CD14-positive monocyte (primary cell): ENCODE results near the gene HMX2. TPM values are rescaled to one million over a fixed set of nuclear protein-coding genes. Genes with fewer than 3 reads are reported as not detected.
A peak's percentile ranks its signal among the peaks of the same experiment; 100 is the strongest.

Source experiments
- DNase-seq, 3 donors: peaks; one replicate each; pipeline ENCODE4 v3.0.0-alpha.2; 2011 to 2022
- H2AFZ ChIP-seq: 2 replicates; pipeline ENCODE4 v1.6.0; 2012; ENCODE audit warnings: mild to moderate bottlenecking, low read depth, low read length, inconsistent platforms; ENCODE audit not compliant: insufficient read depth, poor library complexity, severe bottlenecking
- H3K27ac ChIP-seq, 2 donors: 1 replicate in 1 of 2; 2 replicates in 1 of 2; pipeline ENCODE4 v1.5.1; 2012 to 2013; ENCODE audit warnings: low read length in 2 of 2, control low read depth in 1 of 2, inconsistent platforms in 1 of 2, low read depth in 1 of 2, mild to moderate bottlenecking in 1 of 2
- H3K27me3 ChIP-seq, 2 donors: one replicate each; pipeline versions ENCODE4 v1.6.0 to v1.6.1; 2011 to 2013; ENCODE audit warnings: low read length in 2 of 2; ENCODE audit not compliant: control insufficient read depth in 2 of 2, insufficient read depth in 2 of 2
- H3K36me3 ChIP-seq, 2 donors: replicated peaks in 1 of 2; 1 replicate in 1 of 2; 2 replicates in 1 of 2; pipeline versions ENCODE4 v1.5.1 to v1.6.1; 2012 to 2013; ENCODE audit warnings: low read length in 2 of 2, control low read depth in 1 of 2, inconsistent platforms in 1 of 2, mild to moderate bottlenecking in 1 of 2; ENCODE audit not compliant: insufficient read depth in 2 of 2, control insufficient read depth in 1 of 2
- H3K4me1 ChIP-seq, 2 donors: 1 replicate in 1 of 2; 2 replicates in 1 of 2; pipeline versions ENCODE4 v1.5.1 to v1.6.1; 2012 to 2013; ENCODE audit warnings: low read length in 2 of 2, control low read depth in 1 of 2, inconsistent platforms in 1 of 2, mild to moderate bottlenecking in 1 of 2, moderate library complexity in 1 of 2; ENCODE audit not compliant: insufficient read depth in 2 of 2, control insufficient read depth in 1 of 2
- H3K4me2 ChIP-seq: replicated peaks from 2 replicates; pipeline ENCODE3; 2012; ENCODE audit warnings: low read length, moderate library complexity, mild to moderate bottlenecking; ENCODE audit not compliant: poor library complexity, severe bottlenecking; ENCODE audit errors: extremely low read depth
- H3K4me3 ChIP-seq, 3 experiments: fragments of 200-600 bp in 1 of 3; sonication (generic) in 1 of 3; replicated peaks in 1 of 3; 1 replicate in 2 of 3; 2 replicates in 1 of 3; pipeline ENCODE4 v1.5.1; 2011 to 2013; ENCODE audit warnings: low read length in 3 of 3, mild to moderate bottlenecking in 3 of 3, control low read depth in 2 of 3, low read depth in 2 of 3, inconsistent platforms in 1 of 3, moderate library complexity in 1 of 3
- H3K79me2 ChIP-seq: 2 replicates; pipeline ENCODE4 v1.6.0; 2012; ENCODE audit warnings: mild to moderate bottlenecking, control low read depth, inconsistent platforms, low read length, moderate library complexity; ENCODE audit not compliant: insufficient read depth
- H3K9ac ChIP-seq: 2 replicates; pipeline ENCODE4 v1.6.0; 2017; ENCODE audit warnings: low read length, mild to moderate bottlenecking; ENCODE audit not compliant: insufficient read depth, poor library complexity, severe bottlenecking
- H3K9me3 ChIP-seq, 2 donors: replicated peaks in 1 of 2; 1 replicate in 1 of 2; 2 replicates in 1 of 2; pipeline versions ENCODE4 v1.5.1 to v1.6.1; 2012 to 2013; ENCODE audit warnings: low read length in 2 of 2, control low read depth in 1 of 2; ENCODE audit not compliant: control insufficient read depth in 1 of 2, insufficient read depth in 1 of 2
- H4K20me1 ChIP-seq: 2 replicates; pipeline ENCODE4 v1.6.0; 2012; ENCODE audit warnings: mild to moderate bottlenecking, low read length, control low read depth, moderate library complexity; ENCODE audit not compliant: insufficient read depth
- H3K27ac Mint-ChIP-seq, 7 donors: one replicate each; pipeline ENCODE4 v1.8.0; 2020; ENCODE audit warnings: mild to moderate bottlenecking in 7 of 7, mixed read lengths in 7 of 7, moderate library complexity in 6 of 7, inconsistent platforms in 2 of 7
- H3K27me3 Mint-ChIP-seq, 3 donors: one replicate each; pipeline ENCODE4 v1.8.0; 2021 to 2022; ENCODE audit warnings: low read depth in 3 of 3, mild to moderate bottlenecking in 3 of 3, mixed read lengths in 3 of 3, moderate library complexity in 3 of 3, inconsistent platforms in 1 of 3
- H3K36me3 Mint-ChIP-seq, 2 donors: one replicate each; pipeline ENCODE4 v1.8.0; 2020; ENCODE audit warnings: mixed read lengths in 2 of 2, inconsistent platforms in 1 of 2, mild to moderate bottlenecking in 1 of 2
- H3K4me1 Mint-ChIP-seq: one replicate; pipeline ENCODE4 v1.8.0; 2020; ENCODE audit warnings: mild to moderate bottlenecking, mixed read lengths
- H3K4me3 Mint-ChIP-seq, 2 donors: one replicate each; pipeline ENCODE4 v1.8.0; 2020; ENCODE audit warnings: mild to moderate bottlenecking in 2 of 2, mixed read lengths in 2 of 2, moderate library complexity in 1 of 2
- H3K9me3 Mint-ChIP-seq, 7 donors: one replicate each; pipeline ENCODE4 v1.8.0; 2020 to 2022; ENCODE audit warnings: mixed read lengths in 7 of 7, mild to moderate bottlenecking in 6 of 7, moderate library complexity in 6 of 7, inconsistent platforms in 2 of 7
- WGBS: methylation state at CpG from one replicate; pipeline ENCODE4 v1.1.5; 2013; ENCODE audit warnings: missing lambda C conversion rate; ENCODE audit not compliant: insufficient coverage; 5-methylcytosine and 5-hydroxymethylcytosine counted together
- intact Hi-C, 2 donors: fragments of 100-400 bp; cut with micrococcal nuclease; formaldehyde crosslinking; loops; one replicate each; pipeline versions ENCODE4 v1.15.0 to v1.15.1; 2023
- polyA plus RNA-seq, 3 donors: library from polyadenylated mRNA; depleted of rRNA in 1 of 3; unstranded in 2 of 3; stranded (reverse) in 1 of 3; fragments of 300-500 nt in 2 of 3; fragments of >200 nt in 1 of 3; fragmentation: Illumina TruSeq in 2 of 3; gene quantifications; 1 replicate in 2 of 3; 2 replicates in 1 of 3; pipeline ENCODE4 v1.2.3, GENCODE V29; 2012 to 2021
- TF ChIP-seq, protein P1 (sequence below): fragments of 200-600 bp; IDR thresholded peaks from one replicate; pipeline ENCODE4 v1.8.0; 2022; ENCODE audit warnings: antibody characterized with exemption, mild to moderate bottlenecking

Gene HMX2
- polyA plus RNA-seq, 3 donors = not detected

- TF ChIP-seq, protein P1, sequence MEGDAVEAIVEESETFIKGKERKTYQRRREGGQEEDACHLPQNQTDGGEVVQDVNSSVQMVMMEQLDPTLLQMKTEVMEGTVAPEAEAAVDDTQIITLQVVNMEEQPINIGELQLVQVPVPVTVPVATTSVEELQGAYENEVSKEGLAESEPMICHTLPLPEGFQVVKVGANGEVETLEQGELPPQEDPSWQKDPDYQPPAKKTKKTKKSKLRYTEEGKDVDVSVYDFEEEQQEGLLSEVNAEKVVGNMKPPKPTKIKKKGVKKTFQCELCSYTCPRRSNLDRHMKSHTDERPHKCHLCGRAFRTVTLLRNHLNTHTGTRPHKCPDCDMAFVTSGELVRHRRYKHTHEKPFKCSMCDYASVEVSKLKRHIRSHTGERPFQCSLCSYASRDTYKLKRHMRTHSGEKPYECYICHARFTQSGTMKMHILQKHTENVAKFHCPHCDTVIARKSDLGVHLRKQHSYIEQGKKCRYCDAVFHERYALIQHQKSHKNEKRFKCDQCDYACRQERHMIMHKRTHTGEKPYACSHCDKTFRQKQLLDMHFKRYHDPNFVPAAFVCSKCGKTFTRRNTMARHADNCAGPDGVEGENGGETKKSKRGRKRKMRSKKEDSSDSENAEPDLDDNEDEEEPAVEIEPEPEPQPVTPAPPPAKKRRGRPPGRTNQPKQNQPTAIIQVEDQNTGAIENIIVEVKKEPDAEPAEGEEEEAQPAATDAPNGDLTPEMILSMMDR = no peak
- Histone ChIP-seq H3K79me2 (peaks cover 5% of the 10 kb centered on the region), H2AFZ (peak overlapping the region; percentile 76), H3K4me3 (peak overlapping the region in 2 of 3 experiments; percentile 21 to 74), H3K9ac (no peak overlapping the region), H3K27ac (no peak overlapping the region), H3K9me3 (peaks cover 3 to 60% of the 10 kb centered on the region in 2 donors), H4K20me1 (peaks cover 1% of the 10 kb centered on the region), H3K36me3 (no peaks in the 10 kb centered on the region), H3K27me3 (peaks cover 76 to 89% of the 10 kb centered on the region in 2 donors), H3K4me2 (peak overlapping the region; percentile 79), H3K4me1 (peaks cover 33 to 45% of the 10 kb centered on the region in 2 donors)
- peak overlapping the region; percentile 75 to 92 for H3K4me3 Mint-ChIP-seq
- H3K36me3 Mint-ChIP-seq = peaks cover 7 to 12% of the 10 kb centered on the region in 2 donors
- H3K27ac Mint-ChIP-seq = no peak overlapping the region
- peaks cover 79 to 88% (median 85%) of the 10 kb centered on the region in 3 donors for H3K27me3 Mint-ChIP-seq
- H3K9me3 Mint-ChIP-seq = peaks cover 0 to 26% (median 11%) of the 10 kb centered on the region in 7 donors
- intact Hi-C loops = loop anchor here (5.0 to 10.0 kb wide), 7 partner anchors 197 to 2005 kb away; partner anchors contain the start of genes ABRAXAS2 (in 1 of the 2), C10orf88 (in 1 of the 2), EEF1AKMT2 (in 1 of the 2) and FAM24B (in 1 of the 2)
- 2% methylated on average over 65 of the region's 76 CpGs for WGBS
- DNase-seq = no peak
- peaks cover 48% of the 10 kb centered on the region for H3K4me1 Mint-ChIP-seq
Observed at GRCh38 chr10:123149568-123150270, 1.8 kb downstream of the HMX2 start.

DNA sequence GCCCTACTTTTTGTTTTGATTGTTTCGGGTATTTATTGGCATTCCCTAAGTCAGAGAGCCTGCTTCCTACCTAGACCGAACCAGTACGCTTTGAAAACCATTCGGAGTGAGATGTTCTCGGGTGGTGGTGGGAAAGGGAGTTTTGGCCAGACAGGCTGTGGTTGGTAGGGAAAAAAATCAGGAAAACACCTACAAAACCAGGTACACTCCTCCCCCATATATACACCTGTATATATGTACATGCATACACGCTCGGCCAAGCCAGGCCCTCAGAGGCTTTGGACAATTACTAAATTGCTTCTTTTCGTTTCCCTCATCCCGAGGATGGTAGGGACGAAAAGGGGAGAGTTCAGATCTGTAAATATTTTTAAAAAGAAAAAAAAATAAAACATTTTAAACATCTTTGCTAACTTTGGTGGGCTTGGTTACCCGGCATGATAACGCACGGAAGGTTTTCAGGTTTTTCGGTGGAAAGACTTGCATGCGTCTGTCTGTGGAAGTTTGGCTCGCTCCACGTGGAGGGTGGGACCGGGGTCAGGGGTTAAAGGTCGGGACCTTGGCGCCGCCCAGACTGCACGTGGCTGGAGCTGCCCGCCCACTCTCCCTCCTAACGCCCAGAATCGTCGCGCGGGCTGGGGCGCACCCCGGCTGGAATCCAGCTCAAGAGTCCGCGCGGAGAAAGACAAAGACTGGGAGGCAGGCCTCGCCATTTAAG lies 2.5 kb downstream of the HMX2 start:
- Mint-ChIP-seq H3K9me3 (peaks cover 0 to 26% (median 10%) of the 10 kb centered on the region in 7 donors), H3K36me3 (peaks cover 7 to 12% of the 10 kb centered on the region in 2 donors), H3K4me3 (peak overlapping the region; percentile 66 to 92), H3K4me1 (peaks cover 52% of the 10 kb centered on the region), H3K27ac (no peak overlapping the region), H3K27me3 (peaks cover 72 to 81% (median 78%) of the 10 kb centered on the region in 3 donors)
- DNase-seq = no peak
- peaks cover 3 to 57% of the 10 kb centered on the region in 2 donors for H3K9me3 ChIP-seq
- H2AFZ ChIP-seq = peak overlapping the region; percentile 76
- H3K9ac ChIP-seq = no peak overlapping the region
- 4% methylated on average over 21 of the region's 34 CpGs for WGBS
- peak overlapping the region; percentile 79 for H3K4me2 ChIP-seq
- H4K20me1 ChIP-seq = peaks cover 8% of the 10 kb centered on the region
- peak overlapping the region; percentile 3 to 74 (median 28) for H3K4me3 ChIP-seq
- H3K36me3 ChIP-seq = no peaks in the 10 kb centered on the region
- intact Hi-C loops = loop anchor here (5.0 to 10.0 kb wide), 7 partner anchors 198 to 2004 kb away; partner anchors contain the start of genes ABRAXAS2 (in 1 of the 2), C10orf88 (in 1 of the 2), EEF1AKMT2 (in 1 of the 2) and FAM24B (in 1 of the 2)
- no peak overlapping the region for H3K27ac ChIP-seq
- H3K4me1 ChIP-seq = peaks cover 40 to 52% of the 10 kb centered on the region in 2 donors
- H3K79me2 ChIP-seq = peaks cover 12% of the 10 kb centered on the region
- H3K27me3 ChIP-seq = peaks cover 69 to 82% of the 10 kb centered on the region in 2 donors
- TF ChIP-seq, protein P1 = no peak
